ENCODE measurements around the gene ANTXR1.

DNA sequence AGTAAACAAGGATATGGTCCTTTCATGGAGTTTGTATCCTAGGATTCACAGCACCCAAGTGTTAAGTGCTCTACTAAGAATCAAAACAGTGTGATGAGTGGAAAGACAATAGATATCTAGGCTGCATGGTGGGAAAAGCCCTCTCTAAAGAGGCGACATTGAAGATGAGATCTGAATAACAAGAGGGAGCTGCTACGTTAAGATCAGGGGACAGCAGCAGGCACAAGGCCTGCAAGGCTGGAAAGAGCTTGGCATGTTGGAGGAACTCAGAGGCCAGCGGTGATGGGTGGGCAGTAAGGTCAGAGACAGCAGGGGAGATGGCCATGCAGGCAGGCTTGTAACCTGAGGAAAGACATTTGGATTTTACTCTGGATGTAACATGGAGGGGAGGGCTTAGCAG is 196.5 kb downstream of the ANTXR1 start:
- TF ChIP-seq, protein P1, sequence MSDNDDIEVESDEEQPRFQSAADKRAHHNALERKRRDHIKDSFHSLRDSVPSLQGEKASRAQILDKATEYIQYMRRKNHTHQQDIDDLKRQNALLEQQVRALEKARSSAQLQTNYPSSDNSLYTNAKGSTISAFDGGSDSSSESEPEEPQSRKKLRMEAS (IDR thresholded peaks at IDR 0.05; ENCODE audit: low read depth): no peak
- TF ChIP-seq, protein P2, sequence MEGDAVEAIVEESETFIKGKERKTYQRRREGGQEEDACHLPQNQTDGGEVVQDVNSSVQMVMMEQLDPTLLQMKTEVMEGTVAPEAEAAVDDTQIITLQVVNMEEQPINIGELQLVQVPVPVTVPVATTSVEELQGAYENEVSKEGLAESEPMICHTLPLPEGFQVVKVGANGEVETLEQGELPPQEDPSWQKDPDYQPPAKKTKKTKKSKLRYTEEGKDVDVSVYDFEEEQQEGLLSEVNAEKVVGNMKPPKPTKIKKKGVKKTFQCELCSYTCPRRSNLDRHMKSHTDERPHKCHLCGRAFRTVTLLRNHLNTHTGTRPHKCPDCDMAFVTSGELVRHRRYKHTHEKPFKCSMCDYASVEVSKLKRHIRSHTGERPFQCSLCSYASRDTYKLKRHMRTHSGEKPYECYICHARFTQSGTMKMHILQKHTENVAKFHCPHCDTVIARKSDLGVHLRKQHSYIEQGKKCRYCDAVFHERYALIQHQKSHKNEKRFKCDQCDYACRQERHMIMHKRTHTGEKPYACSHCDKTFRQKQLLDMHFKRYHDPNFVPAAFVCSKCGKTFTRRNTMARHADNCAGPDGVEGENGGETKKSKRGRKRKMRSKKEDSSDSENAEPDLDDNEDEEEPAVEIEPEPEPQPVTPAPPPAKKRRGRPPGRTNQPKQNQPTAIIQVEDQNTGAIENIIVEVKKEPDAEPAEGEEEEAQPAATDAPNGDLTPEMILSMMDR (IDR thresholded peaks at IDR 0.05): no peak
- no peak for TF ChIP-seq RFX5 (IDR thresholded peaks at IDR 0.05; ENCODE audit: low read length)
- TF ChIP-seq EZH2phosphoT487 (IDR thresholded peaks at IDR 0.05; ENCODE audit: borderline replicate concordance, low read depth): no peak
- TF ChIP-seq, protein P3, sequence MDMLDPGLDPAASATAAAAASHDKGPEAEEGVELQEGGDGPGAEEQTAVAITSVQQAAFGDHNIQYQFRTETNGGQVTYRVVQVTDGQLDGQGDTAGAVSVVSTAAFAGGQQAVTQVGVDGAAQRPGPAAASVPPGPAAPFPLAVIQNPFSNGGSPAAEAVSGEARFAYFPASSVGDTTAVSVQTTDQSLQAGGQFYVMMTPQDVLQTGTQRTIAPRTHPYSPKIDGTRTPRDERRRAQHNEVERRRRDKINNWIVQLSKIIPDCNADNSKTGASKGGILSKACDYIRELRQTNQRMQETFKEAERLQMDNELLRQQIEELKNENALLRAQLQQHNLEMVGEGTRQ (IDR thresholded peaks at IDR 0.05; ENCODE audit: borderline replicate concordance, low read depth, low read length): no peak
- no peak for TF ChIP-seq YY1 (IDR thresholded peaks at IDR 0.05; ENCODE audit: low read depth)
- TF ChIP-seq JUND (IDR thresholded peaks at IDR 0.05): no peak
- no peak for TF ChIP-seq SIN3A (IDR thresholded peaks at IDR 0.05; ENCODE audit: borderline replicate concordance, low read depth, low read length)
- TF ChIP-seq NFIC (IDR thresholded peaks at IDR 0.05; ENCODE audit: borderline replicate concordance): no peak
- no peak for TF ChIP-seq TAF1 (IDR thresholded peaks at IDR 0.05; ENCODE audit: borderline replicate concordance, low read depth, low read length)
- TF ChIP-seq GABPA (IDR thresholded peaks at IDR 0.05; ENCODE audit: low read depth): no peak

Data from SK-N-SH (cell line).